ENCODE data around the gene CAMK2A. TPM values are rescaled to one million over a fixed set of nuclear protein-coding genes. Genes with fewer than 3 reads are reported as not detected.

The CAMK2A gene
- total RNA-seq, 2 donors from 2014 or later = not detected

GRCh38 chr5:150182774-150183173 lies 106.8 kb downstream of the CAMK2A start:
- DNase-seq (ENCODE audit: low spot score) = no peak
- Mint-ChIP-seq H3K36me3 (no peaks in the 10 kb centered on the region), H3K4me1 (ENCODE audit: low read depth in 2 of 2) (no peaks in the 10 kb centered on the region), H3K27ac (no peak overlapping the region), H3K27me3 (peaks cover 0 to 17% of the 10 kb centered on the region in 2 donors), H3K9me3 (no peaks in the 10 kb centered on the region), H3K4me3 (no peak overlapping the region)
- peak in 1 of 2 donors; percentile 3 for ATAC-seq

- Mint-ChIP-seq H3K27ac (no peak overlapping the region), H3K4me3 (no peak overlapping the region), H3K27me3 (peaks cover 0 to 12% of the 10 kb centered on the region in 2 donors), H3K4me1 (ENCODE audit: low read depth in 2 of 2) (no peaks in the 10 kb centered on the region), H3K36me3 (no peaks in the 10 kb centered on the region), H3K9me3 (no peaks in the 10 kb centered on the region)
- ATAC-seq (no peak), DNase-seq (ENCODE audit: low spot score) (no peak)
Measured at GRCh38 chr5:150181766-150182545, 107.6 kb downstream of the CAMK2A start.

DNA sequence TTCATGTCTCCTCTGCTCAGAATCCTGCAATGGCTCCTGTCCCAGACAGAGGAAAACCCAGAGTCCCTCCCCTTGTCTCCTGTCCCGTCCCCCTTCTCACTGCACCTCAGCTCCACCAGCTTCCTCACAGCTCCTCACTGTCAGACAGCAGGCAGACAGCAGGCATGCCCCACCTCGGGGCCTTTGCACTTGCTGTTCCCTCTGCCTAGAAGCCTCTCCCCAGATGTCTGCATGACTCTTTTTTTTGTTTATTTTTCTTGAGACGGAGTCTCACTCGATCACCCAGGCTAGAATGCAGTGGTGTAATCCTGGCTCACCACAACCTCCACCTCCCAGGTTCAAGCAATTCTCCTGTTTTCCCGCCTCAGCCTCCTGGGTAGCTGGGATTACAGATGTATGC lies 108.5 kb downstream of the CAMK2A start:
- H3K27ac Mint-ChIP-seq = no peak overlapping the region
- H3K27me3 Mint-ChIP-seq = peaks cover 0 to 10% of the 10 kb centered on the region in 2 donors
- H3K9me3 Mint-ChIP-seq = no peaks in the 10 kb centered on the region
- DNase-seq (ENCODE audit: low spot score) (no peak), ATAC-seq (no peak)
- H3K4me1 Mint-ChIP-seq (ENCODE audit: low read depth in 2 of 2) = no peaks in the 10 kb centered on the region
- no peaks in the 10 kb centered on the region for H3K36me3 Mint-ChIP-seq
- no peak overlapping the region for H3K4me3 Mint-ChIP-seq

GRCh38 chr5:150180241-150181026 lies 109.1 kb downstream of the CAMK2A start:
- Mint-ChIP-seq H3K27me3 (peaks cover 0 to 10% of the 10 kb centered on the region in 2 donors), H3K4me3 (no peak overlapping the region), H3K9me3 (no peaks in the 10 kb centered on the region), H3K4me1 (ENCODE audit: low read depth in 2 of 2) (no peaks in the 10 kb centered on the region), H3K36me3 (no peaks in the 10 kb centered on the region), H3K27ac (no peak overlapping the region)
- DNase-seq (ENCODE audit: low spot score) (no peak), ATAC-seq (no peak)

- no peaks in the 10 kb centered on the region for H3K4me1 Mint-ChIP-seq (ENCODE audit: low read depth in 2 of 2)
- H3K36me3 Mint-ChIP-seq = no peaks in the 10 kb centered on the region
- ATAC-seq = no peak
- peaks cover 0 to 10% of the 10 kb centered on the region in 2 donors for H3K27me3 Mint-ChIP-seq
- H3K4me3 Mint-ChIP-seq = no peak overlapping the region
- H3K27ac Mint-ChIP-seq = no peak overlapping the region
- no peaks in the 10 kb centered on the region for H3K9me3 Mint-ChIP-seq
- DNase-seq (ENCODE audit: low spot score) = no peak
Measured at GRCh38 chr5:150179019-150179620, 110.5 kb downstream of the CAMK2A start.

- Mint-ChIP-seq H3K4me1 (ENCODE audit: low read depth in 2 of 2) (no peaks in the 10 kb centered on the region), H3K4me3 (no peak overlapping the region), H3K9me3 (no peaks in the 10 kb centered on the region), H3K36me3 (no peaks in the 10 kb centered on the region), H3K27ac (no peak overlapping the region), H3K27me3 (peaks cover 0 to 10% of the 10 kb centered on the region in 2 donors)
- no peak for DNase-seq (ENCODE audit: low spot score)
- no peak for ATAC-seq
Measured at GRCh38 chr5:150178262-150178661, 111.3 kb downstream of the CAMK2A start.

DNA sequence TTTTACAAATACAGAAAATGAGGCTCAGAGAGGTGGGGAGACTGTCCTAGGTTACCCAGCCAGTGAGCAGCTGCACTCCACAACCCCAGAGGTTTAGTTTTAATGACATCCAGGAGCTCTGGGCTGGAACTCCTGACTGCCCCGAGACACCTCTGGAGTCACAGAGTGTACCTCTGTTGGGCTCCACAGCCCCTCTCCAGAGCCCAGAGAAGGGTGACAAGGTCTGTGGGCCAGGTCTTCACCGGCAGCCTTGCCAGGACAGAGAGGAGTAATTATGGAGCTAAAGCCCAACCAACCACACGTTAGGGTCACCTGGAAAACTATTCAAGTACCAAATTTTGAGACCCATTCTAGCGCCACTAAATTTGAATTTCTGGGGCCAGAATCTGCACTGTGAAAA lies 111.9 kb downstream of the CAMK2A start:
- Mint-ChIP-seq H3K4me3 (no peak overlapping the region), H3K36me3 (no peaks in the 10 kb centered on the region), H3K27me3 (peaks cover 0 to 7% of the 10 kb centered on the region in 2 donors), H3K27ac (no peak overlapping the region), H3K9me3 (no peaks in the 10 kb centered on the region), H3K4me1 (ENCODE audit: low read depth in 2 of 2) (no peaks in the 10 kb centered on the region)
- no peak for DNase-seq (ENCODE audit: low spot score)
- no peak for ATAC-seq

DNA sequence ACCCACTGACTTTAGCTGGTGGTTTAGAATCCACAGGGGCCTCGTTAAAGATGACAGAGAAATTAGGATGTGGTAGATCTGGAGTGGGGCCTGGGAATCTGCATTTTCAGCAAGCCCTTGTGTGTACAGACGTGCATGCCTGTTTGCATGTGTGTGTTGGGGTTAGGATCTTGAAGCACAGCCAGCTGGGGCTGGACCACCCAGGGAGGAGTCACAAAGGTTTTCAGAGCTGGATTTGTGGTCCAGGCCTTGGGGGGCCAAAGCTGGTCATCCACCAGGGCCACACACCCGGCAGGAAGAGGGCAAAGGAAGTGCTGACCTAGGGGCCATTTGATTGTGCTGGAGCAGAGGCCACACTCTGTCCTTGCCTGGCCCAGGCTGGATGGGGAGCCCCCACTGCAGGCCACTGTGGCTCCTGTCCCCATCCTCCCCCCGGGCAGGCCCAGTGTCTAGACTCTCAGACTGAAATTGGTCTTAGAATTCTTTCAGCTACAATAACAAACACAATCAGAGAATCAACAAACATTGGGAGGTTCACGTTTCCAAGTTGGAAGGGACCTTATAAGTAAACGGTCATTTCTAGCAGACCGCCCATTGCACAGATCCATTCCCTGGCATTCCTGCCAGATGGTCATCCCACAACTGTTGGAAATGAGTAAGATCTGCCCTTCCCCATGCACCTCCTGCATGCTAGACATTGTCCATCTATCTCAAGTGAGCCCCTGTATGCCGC lies 112.7 kb downstream of the CAMK2A start:
- H3K4me3 Mint-ChIP-seq = no peak overlapping the region
- no peaks in the 10 kb centered on the region for H3K9me3 Mint-ChIP-seq
- no peaks in the 10 kb centered on the region for H3K4me1 Mint-ChIP-seq (ENCODE audit: low read depth in 2 of 2)
- no peak overlapping the region for H3K27ac Mint-ChIP-seq
- no peaks in the 10 kb centered on the region for H3K36me3 Mint-ChIP-seq
- no peak for DNase-seq (ENCODE audit: low spot score)
- peaks cover 5 to 9% of the 10 kb centered on the region in 2 donors for H3K27me3 Mint-ChIP-seq
- peak in 1 of 2 donors; percentile 17 for ATAC-seq

- no peak overlapping the region for H3K27ac Mint-ChIP-seq
- H3K4me3 Mint-ChIP-seq = no peak overlapping the region
- H3K4me1 Mint-ChIP-seq (ENCODE audit: low read depth in 2 of 2) = no peaks in the 10 kb centered on the region
- H3K36me3 Mint-ChIP-seq = no peaks in the 10 kb centered on the region
- no peaks in the 10 kb centered on the region for H3K9me3 Mint-ChIP-seq
- ATAC-seq = peak in 1 of 2 donors; percentile 28
- no peak for DNase-seq (ENCODE audit: low spot score)
- H3K27me3 Mint-ChIP-seq = peaks cover 8 to 11% of the 10 kb centered on the region in 2 donors
Measured at GRCh38 chr5:150175536-150175935, 114.0 kb downstream of the CAMK2A start.

DNA sequence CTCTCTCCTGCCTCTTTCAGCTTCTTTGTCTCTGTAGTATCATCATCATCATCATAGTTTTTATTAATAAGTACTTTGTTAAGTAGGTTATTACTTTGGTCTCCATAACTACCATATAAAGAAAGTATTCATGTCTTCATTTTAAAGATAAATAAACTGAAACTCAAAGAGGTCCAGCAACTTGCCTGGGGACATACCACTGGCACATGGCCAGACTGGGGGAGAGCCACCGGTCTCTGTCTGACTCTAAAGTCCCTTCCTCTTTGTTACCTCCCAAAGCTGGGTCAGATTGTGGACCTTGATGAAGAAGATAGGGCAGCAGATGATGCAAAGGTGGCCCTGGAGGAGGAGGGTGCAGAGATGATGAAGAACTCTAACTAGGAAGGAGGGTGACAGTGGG lies 114.5 kb downstream of the CAMK2A start:
- H3K36me3 Mint-ChIP-seq = no peaks in the 10 kb centered on the region
- peaks cover 13 to 15% of the 10 kb centered on the region in 2 donors for H3K27me3 Mint-ChIP-seq
- no peak overlapping the region for H3K4me3 Mint-ChIP-seq
- no peaks in the 10 kb centered on the region for H3K4me1 Mint-ChIP-seq (ENCODE audit: low read depth in 2 of 2)
- no peak overlapping the region for H3K27ac Mint-ChIP-seq
- ATAC-seq (no peak), DNase-seq (ENCODE audit: low spot score) (no peak)
- no peaks in the 10 kb centered on the region for H3K9me3 Mint-ChIP-seq

- Mint-ChIP-seq H3K4me3 (no peak overlapping the region), H3K9me3 (no peaks in the 10 kb centered on the region), H3K36me3 (no peaks in the 10 kb centered on the region), H3K27me3 (peaks cover 17% of the 10 kb centered on the region in 2 donors), H3K27ac (no peak overlapping the region), H3K4me1 (ENCODE audit: low read depth in 2 of 2) (no peaks in the 10 kb centered on the region)
- no peak for DNase-seq (ENCODE audit: low spot score)
- ATAC-seq = no peak
Measured at GRCh38 chr5:150174285-150174684, 115.3 kb downstream of the CAMK2A start.

DNA sequence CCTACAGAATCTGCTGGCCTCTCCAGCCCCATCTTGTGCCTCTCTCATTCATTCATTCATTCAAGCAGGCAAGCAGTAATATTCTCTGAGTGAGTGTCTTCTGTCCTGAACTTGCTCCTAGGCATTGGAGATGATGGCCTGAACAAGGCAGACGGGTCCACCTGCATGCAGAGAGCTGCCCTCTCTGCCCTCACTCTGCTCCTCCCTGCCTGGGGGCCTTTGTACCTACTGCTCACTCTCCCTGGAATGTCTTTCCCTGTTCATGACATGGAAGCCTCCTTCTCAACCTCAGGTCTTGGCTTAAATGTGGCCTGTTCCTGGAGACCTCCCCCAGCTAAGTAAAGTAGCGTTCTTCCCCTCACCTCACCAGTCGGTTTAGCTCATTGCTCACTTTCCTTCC lies 116.4 kb downstream of the CAMK2A start:
- Mint-ChIP-seq H3K27ac (no peak overlapping the region), H3K4me1 (ENCODE audit: low read depth in 2 of 2) (peaks cover 0 to 3% of the 10 kb centered on the region in 2 donors), H3K4me3 (no peak overlapping the region), H3K27me3 (peaks cover 23 to 25% of the 10 kb centered on the region in 2 donors), H3K36me3 (no peaks in the 10 kb centered on the region), H3K9me3 (no peaks in the 10 kb centered on the region)
- DNase-seq (ENCODE audit: low spot score) (no peak), ATAC-seq (no peak)

- no peak for ATAC-seq
- no peak overlapping the region for H3K4me3 Mint-ChIP-seq
- no peak overlapping the region for H3K27ac Mint-ChIP-seq
- peaks cover 0 to 5% of the 10 kb centered on the region in 2 donors for H3K4me1 Mint-ChIP-seq (ENCODE audit: low read depth in 2 of 2)
- no peaks in the 10 kb centered on the region for H3K36me3 Mint-ChIP-seq
- peaks cover 26% of the 10 kb centered on the region in 2 donors for H3K27me3 Mint-ChIP-seq
- no peak for DNase-seq (ENCODE audit: low spot score)
- H3K9me3 Mint-ChIP-seq = no peaks in the 10 kb centered on the region
Measured at GRCh38 chr5:150172556-150172955, 117.0 kb downstream of the CAMK2A start.
